Prostate gland (tissue), 2 donors: Measurements from ENCODE around the gene ANXA9.

ENCODE experiments used
- CTCF ChIP-seq, 4 experiments: fragments of 200-600 bp in 2 of 4; fragments of 450-650 bp in 2 of 4; sonication (generic) in 2 of 4; IDR thresholded peaks; 1 replicate in 3 of 4; 2 replicates in 1 of 4; pipeline ENCODE4 v1.5.1; 2016 to 2019; ENCODE audit warnings: antibody characterized with exemption in 4 of 4, mild to moderate bottlenecking in 2 of 4, moderate library complexity in 2 of 4
- POLR2A ChIP-seq: fragments of 450-650 bp; IDR thresholded peaks from one replicate; pipeline ENCODE4 v1.6.1; 2016; ENCODE audit warnings: antibody characterized with exemption, mild to moderate bottlenecking
- POLR2AphosphoS5 ChIP-seq: sonication (generic); formaldehyde crosslinking; IDR thresholded peaks from one replicate; pipeline ENCODE4 v1.6.1; 2017; ENCODE audit warnings: antibody characterized with exemption

GRCh38 chr1:151002611-151003010 lies 20.5 kb downstream of the ANXA9 start:
- TF ChIP-seq POLR2A, result no peak
- TF ChIP-seq CTCF (IDR thresholded peaks at IDR 0.05), result no peak
- no peak for TF ChIP-seq POLR2AphosphoS5
